Measurements from ENCODE around the gene AMN1. TPM values are rescaled to one million over a fixed set of nuclear protein-coding genes. Genes with fewer than 3 reads are reported as not detected.

Gene AMN1
- total and polyA plus RNA-seq, 2 of the 13 experiments (the other 11 are each of a cell fraction or from before 2014, with no cell fraction given): 7.5 to 26.5 TPM

GRCh38 chr12:31773223-31773750 lies 44.5 kb upstream of the AMN1 start (continued):
- TF ChIP-seq, protein P1, sequence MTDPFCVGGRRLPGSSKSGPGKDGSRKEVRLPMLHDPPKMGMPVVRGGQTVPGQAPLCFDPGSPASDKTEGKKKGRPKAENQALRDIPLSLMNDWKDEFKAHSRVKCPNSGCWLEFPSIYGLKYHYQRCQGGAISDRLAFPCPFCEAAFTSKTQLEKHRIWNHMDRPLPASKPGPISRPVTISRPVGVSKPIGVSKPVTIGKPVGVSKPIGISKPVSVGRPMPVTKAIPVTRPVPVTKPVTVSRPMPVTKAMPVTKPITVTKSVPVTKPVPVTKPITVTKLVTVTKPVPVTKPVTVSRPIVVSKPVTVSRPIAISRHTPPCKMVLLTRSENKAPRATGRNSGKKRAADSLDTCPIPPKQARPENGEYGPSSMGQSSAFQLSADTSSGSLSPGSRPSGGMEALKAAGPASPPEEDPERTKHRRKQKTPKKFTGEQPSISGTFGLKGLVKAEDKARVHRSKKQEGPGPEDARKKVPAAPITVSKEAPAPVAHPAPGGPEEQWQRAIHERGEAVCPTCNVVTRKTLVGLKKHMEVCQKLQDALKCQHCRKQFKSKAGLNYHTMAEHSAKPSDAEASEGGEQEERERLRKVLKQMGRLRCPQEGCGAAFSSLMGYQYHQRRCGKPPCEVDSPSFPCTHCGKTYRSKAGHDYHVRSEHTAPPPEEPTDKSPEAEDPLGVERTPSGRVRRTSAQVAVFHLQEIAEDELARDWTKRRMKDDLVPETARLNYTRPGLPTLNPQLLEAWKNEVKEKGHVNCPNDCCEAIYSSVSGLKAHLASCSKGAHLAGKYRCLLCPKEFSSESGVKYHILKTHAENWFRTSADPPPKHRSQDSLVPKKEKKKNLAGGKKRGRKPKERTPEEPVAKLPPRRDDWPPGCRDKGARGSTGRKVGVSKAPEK (CRISPR knock-in tag; IDR thresholded peaks at IDR 0.05; ENCODE audit: borderline replicate concordance): peak; percentile 52; the same call in 1 of the 2 replicates
- no peak for TF ChIP-seq CHD2 (IDR thresholded peaks at IDR 0.05; ENCODE audit: low read depth, low read length)
- 0 out of 2 replicates have a peak, but pooled peaks have one; percentile 21 for TF ChIP-seq KLF6 (CRISPR knock-in tag; IDR thresholded peaks at IDR 0.05)
- TF ChIP-seq ATM (IDR thresholded peaks at IDR 0.05; ENCODE audit: borderline replicate concordance): no peak
- TF ChIP-seq NCOA2 (CRISPR knock-in tag; IDR thresholded peaks at IDR 0.05): peak; percentile 92
- no peak for TF ChIP-seq ZMAT5 (CRISPR knock-in tag; IDR thresholded peaks at IDR 0.05; ENCODE audit: borderline replicate concordance, low read depth)
- TF ChIP-seq DR1 (CRISPR knock-in tag; IDR thresholded peaks at IDR 0.05): no peak
- TF ChIP-seq ZNF772 (CRISPR knock-in tag; IDR thresholded peaks at IDR 0.05): 0 out of 2 replicates have a peak, but pooled peaks have one; percentile 63
- peak; percentile 92; the same call in 1 of the 2 replicates for TF ChIP-seq ZNF556 (CRISPR knock-in tag; IDR thresholded peaks at IDR 0.05; ENCODE audit: borderline replicate concordance)
- peak; percentile 96 for TF ChIP-seq FOXA3 (CRISPR knock-in tag; IDR thresholded peaks at IDR 0.05)
- peak; percentile 79 for TF ChIP-seq SAP130 (CRISPR knock-in tag; IDR thresholded peaks at IDR 0.05; ENCODE audit: low read depth)
- TF ChIP-seq ZNF546 (CRISPR knock-in tag; conservative IDR thresholded peaks at IDR 0.05): no peak
- TF ChIP-seq ZSCAN9 (CRISPR knock-in tag; IDR thresholded peaks at IDR 0.05; ENCODE audit: borderline replicate concordance): peak; percentile 46; the same call in 1 of the 2 replicates
- TF ChIP-seq TBP (CRISPR knock-in tag; IDR thresholded peaks at IDR 0.05): no peak
- no peak for TF ChIP-seq ZNF224 (CRISPR knock-in tag; IDR thresholded peaks at IDR 0.05)
- 0 out of 2 replicates have a peak, but pooled peaks have one; percentile 28 for TF ChIP-seq ZSCAN20 (CRISPR knock-in tag; IDR thresholded peaks at IDR 0.05; ENCODE audit: borderline replicate concordance)
- no peak for TF ChIP-seq ZNF513 (CRISPR knock-in tag; conservative IDR thresholded peaks at IDR 0.05)
- no peak for TF ChIP-seq SNRNP70 (IDR thresholded peaks at IDR 0.05; ENCODE audit: low read depth, low read length)
- no peak for TF ChIP-seq POLR2AphosphoS5 (IDR thresholded peaks at IDR 0.05; ENCODE audit: low read depth, low read length)
- TF ChIP-seq THYN1 (CRISPR knock-in tag; IDR thresholded peaks at IDR 0.05; ENCODE audit: borderline replicate concordance, low read depth): no peak
- peak; percentile 85; the same call in 1 of the 2 replicates for TF ChIP-seq FOXK1 (CRISPR knock-in tag; IDR thresholded peaks at IDR 0.05; ENCODE audit: borderline replicate concordance, low read depth)
- TF ChIP-seq ZNF430 (CRISPR knock-in tag; IDR thresholded peaks at IDR 0.05): no peak; the same call in 1 of the 2 replicates
- TF ChIP-seq ZNF329 (CRISPR knock-in tag; IDR thresholded peaks at IDR 0.05; ENCODE audit: low read depth): no peak
- peak in 1 of 2 experiments; percentile 92; a peak in 2 of 4 replicates for TF ChIP-seq KLF16 (CRISPR knock-in tag; IDR thresholded peaks at IDR 0.05)

Data from HepG2 (cell line).